DND-41 (cell line): Measurements from ENCODE around the gene C2CD4A.

Experiments
- EZH2 ChIP-seq: IDR thresholded peaks from 3 replicates; pipeline ENCODE4 v1.6.1; 2012; ENCODE audit warnings: borderline replicate concordance, low read depth, mild to moderate bottlenecking, moderate library complexity, low read length, inconsistent platforms; ENCODE audit not compliant: severe bottlenecking
- TF ChIP-seq, protein P1 (sequence below): IDR thresholded peaks from 2 replicates; pipeline ENCODE4 v1.5.1; 2012; ENCODE audit warnings: borderline replicate concordance, low read length, moderate library complexity, mild to moderate bottlenecking; ENCODE audit not compliant: poor library complexity, severe bottlenecking; ENCODE audit errors: extremely low read depth

DNA sequence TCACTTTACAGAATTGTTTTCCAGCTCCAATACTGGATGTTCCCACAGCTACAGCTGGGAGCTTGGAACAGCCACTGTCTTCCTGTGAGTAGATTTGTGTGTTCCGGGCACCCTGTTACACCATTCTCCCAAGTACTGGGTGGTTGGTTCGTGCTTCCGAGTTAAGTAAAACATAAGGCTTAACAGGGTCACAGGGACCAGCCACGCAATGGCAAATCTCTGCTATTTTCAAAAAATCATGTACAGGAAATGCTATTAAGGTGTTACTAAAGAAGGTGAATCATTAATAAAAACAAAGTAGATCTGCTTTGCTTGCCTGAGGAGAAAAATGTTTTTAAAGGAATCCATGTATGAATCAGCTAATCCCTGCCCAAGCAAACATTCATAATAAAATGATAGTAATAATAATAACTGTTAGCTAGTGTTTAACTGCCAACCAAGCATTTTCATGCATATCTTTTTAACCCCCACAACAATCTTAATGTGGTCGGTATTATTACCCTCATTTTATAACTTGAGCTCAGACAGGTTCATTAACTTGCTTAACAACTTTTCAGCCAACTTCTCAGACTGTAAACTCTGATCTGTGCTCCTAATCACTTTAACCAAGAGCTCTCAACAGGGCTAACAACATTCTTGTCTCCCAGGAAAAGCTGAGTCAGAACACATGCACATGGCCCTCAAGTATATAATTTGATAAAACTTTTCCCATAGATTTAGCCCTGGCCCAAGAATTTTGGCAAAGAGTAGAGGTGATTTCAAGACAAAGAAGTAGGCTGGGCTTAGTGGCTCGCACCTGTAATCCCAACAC is 2.7 kb upstream of the C2CD4A start:
- TF ChIP-seq, protein P1, sequence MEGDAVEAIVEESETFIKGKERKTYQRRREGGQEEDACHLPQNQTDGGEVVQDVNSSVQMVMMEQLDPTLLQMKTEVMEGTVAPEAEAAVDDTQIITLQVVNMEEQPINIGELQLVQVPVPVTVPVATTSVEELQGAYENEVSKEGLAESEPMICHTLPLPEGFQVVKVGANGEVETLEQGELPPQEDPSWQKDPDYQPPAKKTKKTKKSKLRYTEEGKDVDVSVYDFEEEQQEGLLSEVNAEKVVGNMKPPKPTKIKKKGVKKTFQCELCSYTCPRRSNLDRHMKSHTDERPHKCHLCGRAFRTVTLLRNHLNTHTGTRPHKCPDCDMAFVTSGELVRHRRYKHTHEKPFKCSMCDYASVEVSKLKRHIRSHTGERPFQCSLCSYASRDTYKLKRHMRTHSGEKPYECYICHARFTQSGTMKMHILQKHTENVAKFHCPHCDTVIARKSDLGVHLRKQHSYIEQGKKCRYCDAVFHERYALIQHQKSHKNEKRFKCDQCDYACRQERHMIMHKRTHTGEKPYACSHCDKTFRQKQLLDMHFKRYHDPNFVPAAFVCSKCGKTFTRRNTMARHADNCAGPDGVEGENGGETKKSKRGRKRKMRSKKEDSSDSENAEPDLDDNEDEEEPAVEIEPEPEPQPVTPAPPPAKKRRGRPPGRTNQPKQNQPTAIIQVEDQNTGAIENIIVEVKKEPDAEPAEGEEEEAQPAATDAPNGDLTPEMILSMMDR: no peak
- TF ChIP-seq EZH2: no peak
